Measurements from ENCODE around the gene FCRL4.
"Not testable (repeated sequence)": the region's sequence is repeated elsewhere in the genome, so short reads cannot be mapped to it uniquely, and the experiment has no call there.

Gene FCRL4

GRCh38 chr1:157548081-157548480 is 49.8 kb downstream of the FCRL4 start:
- not testable (repeated sequence) for DNase-seq

- no peak for DNase-seq
Measured at GRCh38 chr1:157542676-157543075, 55.2 kb downstream of the FCRL4 start.

- DNase-seq = no peak
Measured at GRCh38 chr1:157540852-157541251, 57.0 kb downstream of the FCRL4 start.

GRCh38 chr1:157540160-157540748 is 57.6 kb downstream of the FCRL4 start:
- no peak for DNase-seq

GRCh38 chr1:157539568-157539967 is 58.3 kb downstream of the FCRL4 start:
- no peak for DNase-seq

GRCh38 chr1:157532569-157532968 is 65.3 kb downstream of the FCRL4 start:
- DNase-seq = no peak

GRCh38 chr1:157523774-157524493 is 74.0 kb downstream of the FCRL4 start:
- no peak for DNase-seq

All from DMS 273 treated with DMSO at 0.1 percent for 48 hours (cell line).